Fibroblast of peridontal ligament (primary cell): ENCODE results near the gene GALNT2.

Experiments used
- DNase-seq: peaks from one replicate; pipeline ENCODE4 v3.0.0-alpha.2; 2010; ENCODE audit errors: extremely low read depth

The GALNT2 gene

GRCh38 chr1:230091473-230092231 is 24.6 kb downstream of the GALNT2 start:
- peak; percentile 66 for DNase-seq

DNA sequence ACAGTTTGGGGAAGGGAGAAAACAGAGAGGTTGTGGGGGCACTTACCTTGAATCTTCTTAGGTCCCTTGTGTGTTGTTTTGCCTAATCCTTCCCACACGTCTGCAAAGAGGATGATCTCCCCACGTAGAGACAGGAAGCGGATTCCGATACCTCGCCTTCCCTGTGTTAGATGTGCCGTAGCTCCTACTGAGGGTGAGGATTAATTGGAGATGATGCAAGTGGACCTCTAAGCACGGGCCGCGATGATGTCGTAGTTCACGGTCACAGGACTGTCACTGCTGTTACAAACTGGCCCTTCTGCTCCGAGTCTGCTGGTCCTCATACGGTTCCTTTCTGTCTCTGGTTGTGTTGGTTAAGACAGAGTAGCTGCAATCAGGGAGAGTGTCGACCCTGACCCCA is 27.7 kb downstream of the GALNT2 start:
- no peak for DNase-seq

- no peak for DNase-seq
Measured at GRCh38 chr1:230095938-230096337, 28.9 kb downstream of the GALNT2 start.

DNA sequence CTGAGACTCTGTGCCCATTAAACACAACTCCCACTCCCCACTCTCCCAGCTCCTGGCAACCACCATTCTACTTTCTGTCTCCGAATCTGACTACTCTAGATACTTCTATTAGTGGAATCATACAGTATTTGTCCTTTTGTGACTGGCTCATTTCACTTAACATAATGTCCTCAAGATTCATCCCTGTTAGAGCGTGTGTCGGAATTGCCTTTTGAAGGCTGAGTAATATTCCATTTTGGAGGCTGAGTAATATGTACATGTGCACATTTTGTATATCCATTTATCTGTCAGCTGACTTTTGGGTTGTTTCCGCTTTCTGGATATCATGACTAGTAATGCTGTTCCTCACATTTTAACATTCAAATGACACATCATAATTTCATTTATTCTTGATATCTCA is 30.3 kb downstream of the GALNT2 start:
- no peak for DNase-seq

DNA sequence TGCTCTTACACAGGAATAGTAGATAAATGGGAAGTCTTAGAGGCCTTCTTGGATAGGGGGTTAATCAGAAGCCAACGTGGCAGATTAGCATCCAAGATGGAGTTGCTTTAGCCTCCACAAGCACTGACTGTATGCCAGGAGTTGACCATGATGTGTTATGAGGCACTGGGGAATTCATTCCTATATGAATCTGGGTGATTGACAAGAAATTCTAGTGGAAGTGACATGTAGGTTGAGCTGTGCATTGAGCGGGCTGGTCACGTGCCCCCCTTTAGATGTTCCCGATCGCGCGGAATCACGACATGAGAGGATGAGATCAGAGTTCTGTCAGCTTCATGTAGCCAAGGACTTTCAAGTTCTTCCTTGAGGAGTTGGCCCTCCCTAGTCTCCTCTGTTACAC is 31.7 kb downstream of the GALNT2 start:
- DNase-seq: no peak

DNA sequence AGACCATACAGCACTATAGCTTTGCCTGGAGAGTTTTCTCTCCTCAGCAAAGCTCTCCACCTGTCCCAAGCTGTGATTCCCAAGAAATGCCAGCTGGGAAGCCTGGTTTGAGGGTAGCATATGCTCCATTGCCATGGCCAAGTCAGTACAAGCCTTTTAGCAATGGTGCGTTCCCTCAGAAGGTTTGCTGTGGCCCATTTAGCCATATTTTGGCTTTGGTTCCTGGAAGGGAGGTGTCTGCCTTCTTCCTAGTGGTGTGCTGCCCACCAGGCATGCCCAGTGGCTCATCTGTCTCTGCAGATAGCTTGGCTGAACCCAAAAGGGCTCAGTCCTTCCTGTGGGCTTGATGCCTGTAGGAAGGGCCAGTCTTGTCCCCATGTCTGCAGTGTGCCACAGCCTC is 32.4 kb downstream of the GALNT2 start:
- no peak for DNase-seq

DNA sequence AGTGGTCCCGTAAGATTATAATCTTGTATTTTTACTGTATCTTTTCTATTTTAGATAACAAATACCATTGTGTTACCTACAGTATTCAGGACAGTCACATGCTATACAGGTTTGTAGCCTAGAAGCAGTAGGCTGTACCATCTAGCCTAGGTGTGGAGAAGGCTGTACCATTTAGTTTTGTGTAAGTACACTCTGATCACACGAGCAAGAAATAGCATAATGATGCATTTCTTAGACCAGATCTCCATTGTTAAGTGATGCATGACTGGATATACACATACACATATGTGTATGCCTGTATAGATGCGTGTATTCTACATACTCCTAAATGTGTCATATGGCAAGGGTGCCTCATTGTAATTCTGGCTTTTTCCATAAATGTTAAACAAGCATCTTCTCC is 33.9 kb downstream of the GALNT2 start:
- DNase-seq: no peak

DNA sequence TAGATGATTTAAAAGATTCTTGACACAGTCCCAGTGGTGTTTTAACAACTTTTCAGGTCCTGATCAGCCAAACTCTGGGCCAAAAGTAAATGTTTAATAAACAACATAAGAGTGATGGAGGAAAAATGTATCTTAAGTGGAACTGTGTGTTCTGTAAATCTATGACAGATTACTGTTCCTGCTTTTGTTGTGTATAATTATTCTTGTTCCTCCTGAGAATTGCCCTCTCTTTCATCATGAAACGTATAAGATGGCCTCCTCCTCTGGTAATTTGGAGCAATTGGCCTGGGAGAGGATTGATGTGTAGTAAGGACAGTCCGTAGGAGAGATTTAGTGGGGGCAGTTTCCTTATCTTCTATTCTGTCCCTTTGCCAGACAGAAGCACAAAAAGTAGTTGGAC is 34.5 kb downstream of the GALNT2 start:
- peak; percentile 53 for DNase-seq

GRCh38 chr1:230102046-230102445 is 35.0 kb downstream of the GALNT2 start:
- no peak for DNase-seq

DNA sequence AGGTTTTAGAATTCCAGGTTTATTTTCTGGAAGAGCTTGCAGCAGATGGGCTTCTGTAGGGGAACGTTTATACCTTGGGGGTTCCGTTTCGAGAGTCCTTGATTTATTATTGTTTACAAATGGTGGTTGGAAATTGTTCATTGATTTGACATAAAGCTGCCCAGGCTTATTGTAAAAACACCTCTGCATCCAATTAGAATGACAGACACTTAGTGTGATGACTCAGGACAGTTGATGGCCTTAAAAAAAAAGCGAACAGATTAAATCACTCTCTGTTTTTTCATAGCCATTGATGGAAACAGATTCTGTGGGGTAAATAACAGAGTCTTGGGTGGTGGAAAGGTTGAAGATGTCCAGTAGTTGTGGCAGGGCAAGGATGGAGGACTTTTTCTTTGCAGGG is 35.4 kb downstream of the GALNT2 start:
- DNase-seq: no peak

- DNase-seq: peak; percentile 74
Measured at GRCh38 chr1:230103306-230104173, 36.5 kb downstream of the GALNT2 start.

GRCh38 chr1:230104395-230105244 is 37.6 kb downstream of the GALNT2 start:
- peak; percentile 97 for DNase-seq

GRCh38 chr1:230105245-230105753 is 38.3 kb downstream of the GALNT2 start:
- no peak for DNase-seq

DNA sequence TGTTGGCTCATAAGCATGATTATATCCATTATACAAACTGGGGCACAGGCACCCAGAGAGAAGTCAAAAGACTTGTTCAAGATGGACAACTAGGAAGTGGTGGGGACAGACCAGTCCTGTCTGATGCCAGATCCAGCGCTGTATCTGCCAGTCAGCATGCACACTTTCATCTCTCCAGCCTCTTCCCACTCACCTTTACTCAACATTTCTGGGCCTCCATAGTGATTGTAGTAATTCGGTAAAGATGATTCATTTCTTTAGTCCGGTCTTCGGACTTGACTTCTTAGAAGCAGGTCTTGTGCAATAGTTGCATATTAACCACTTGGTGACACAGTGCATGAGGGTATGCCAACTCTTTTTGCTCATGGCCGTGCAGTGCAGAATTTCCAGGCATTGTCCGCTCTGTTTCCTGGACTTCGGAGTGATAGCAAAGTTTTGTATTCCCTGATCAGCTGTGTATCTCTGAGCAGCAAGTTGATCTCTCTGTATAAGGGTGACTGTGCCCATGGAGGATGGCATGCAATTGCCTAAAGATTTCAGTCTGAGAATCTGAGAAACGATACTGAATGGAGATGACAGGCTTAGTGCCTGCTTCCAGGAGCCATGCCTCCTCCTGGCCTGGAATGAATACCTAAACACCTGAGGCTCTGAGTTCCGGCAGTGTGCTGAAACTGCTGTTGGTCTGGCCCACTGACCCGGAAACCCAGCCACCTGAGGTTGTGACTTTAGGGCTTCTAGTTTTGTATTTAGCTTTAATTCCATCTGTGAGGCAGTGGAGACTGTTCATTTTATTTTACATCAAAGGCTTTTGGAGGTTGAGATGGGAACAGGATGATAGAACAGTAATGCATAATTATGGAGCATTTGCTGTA is 39.0 kb downstream of the GALNT2 start:
- DNase-seq: peak; percentile 80

- no peak for DNase-seq
Measured at GRCh38 chr1:230107941-230108340, 40.9 kb downstream of the GALNT2 start.

DNA sequence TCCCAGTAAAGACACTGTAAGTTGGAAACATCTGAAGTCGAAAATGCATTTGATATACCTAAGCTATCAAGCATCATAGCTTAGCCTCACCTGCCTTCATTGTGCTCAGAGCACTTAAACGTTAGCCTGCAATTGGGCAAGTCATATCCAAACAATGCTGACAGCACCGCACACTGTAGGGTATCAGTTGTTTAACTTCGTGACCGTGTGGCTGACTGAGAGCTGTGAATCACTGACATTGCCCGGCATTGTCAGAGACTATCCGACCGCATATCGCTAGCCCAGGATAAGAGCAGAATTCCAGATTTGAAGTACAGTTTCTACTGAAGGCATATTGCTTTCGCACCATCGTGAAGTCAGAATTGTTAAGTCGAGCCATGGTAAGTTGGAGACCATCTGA is 41.5 kb downstream of the GALNT2 start:
- no peak for DNase-seq

DNA sequence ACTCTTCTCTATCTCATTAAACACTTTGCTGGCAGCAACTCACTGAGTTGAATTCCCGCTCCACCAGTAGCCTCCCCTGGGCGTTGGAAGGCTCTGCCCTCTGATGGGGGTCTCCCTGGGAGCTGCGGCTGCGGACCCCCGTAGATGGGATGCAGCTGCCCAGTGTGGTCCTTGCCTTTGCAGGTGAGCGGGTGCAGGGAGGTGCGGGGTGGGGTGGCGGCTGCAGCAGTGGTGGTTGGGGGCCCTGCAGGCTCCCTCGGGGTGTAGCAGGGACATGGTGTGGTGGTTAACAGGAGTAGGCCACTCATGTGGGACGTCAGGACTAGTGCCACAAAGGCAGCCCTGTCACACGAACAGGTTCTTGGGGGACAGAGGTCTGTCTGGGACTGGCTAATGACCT is 42.0 kb downstream of the GALNT2 start:
- DNase-seq: no peak

GRCh38 chr1:230109895-230110667 is 43.0 kb downstream of the GALNT2 start:
- DNase-seq: no peak

- DNase-seq: no peak
Measured at GRCh38 chr1:230110971-230111370, 43.9 kb downstream of the GALNT2 start.

DNA sequence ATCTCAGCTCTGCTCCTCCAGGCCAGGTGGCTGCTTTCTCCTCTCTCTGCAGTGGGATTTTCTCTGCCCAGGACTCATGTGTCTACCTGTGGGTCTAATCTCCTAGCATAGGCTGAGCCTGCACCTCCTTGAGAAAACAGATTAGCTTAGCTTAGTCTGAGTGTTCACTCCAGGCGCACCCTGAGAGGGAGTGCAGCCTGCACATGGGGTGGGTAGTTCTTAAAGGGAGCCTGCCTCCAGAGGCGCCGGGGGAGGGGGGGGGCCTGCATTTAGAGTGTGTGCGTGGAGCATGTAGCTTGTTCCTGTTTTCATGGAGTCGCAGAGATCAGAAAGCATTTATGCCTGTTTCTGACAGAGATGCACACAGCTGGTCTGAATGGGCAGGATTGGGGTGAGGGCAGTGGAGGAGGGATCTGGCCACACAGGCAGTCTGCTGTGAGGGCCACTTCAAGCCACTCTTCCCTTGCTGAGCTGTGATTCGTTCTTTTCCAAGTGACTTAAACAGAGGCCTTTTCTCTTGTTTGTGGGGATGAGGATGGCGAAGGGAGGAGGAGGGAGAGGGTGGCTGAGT is 45.2 kb downstream of the GALNT2 start:
- DNase-seq: no peak
